Neural cell (in vitro differentiated cells): ENCODE measurements around the gene RDH16.

Source experiments
- SMC3 ChIP-seq: fragments of 450-650 bp; conservative IDR thresholded peaks from 2 replicates; pipeline ENCODE4 v1.6.1; 2014; ENCODE audit warnings: antibody characterized with exemption, mild to moderate bottlenecking, moderate library complexity; ENCODE audit not compliant: poor library complexity
- TF ChIP-seq, protein P1 (sequence below): fragments of 450-650 bp; IDR thresholded peaks from 2 replicates; pipeline ENCODE4 v1.5.1; 2014; ENCODE audit warnings: antibody characterized with exemption, mild to moderate bottlenecking, moderate library complexity; ENCODE audit not compliant: poor library complexity, severe bottlenecking

- TF ChIP-seq SMC3: no peak
- TF ChIP-seq, protein P1, sequence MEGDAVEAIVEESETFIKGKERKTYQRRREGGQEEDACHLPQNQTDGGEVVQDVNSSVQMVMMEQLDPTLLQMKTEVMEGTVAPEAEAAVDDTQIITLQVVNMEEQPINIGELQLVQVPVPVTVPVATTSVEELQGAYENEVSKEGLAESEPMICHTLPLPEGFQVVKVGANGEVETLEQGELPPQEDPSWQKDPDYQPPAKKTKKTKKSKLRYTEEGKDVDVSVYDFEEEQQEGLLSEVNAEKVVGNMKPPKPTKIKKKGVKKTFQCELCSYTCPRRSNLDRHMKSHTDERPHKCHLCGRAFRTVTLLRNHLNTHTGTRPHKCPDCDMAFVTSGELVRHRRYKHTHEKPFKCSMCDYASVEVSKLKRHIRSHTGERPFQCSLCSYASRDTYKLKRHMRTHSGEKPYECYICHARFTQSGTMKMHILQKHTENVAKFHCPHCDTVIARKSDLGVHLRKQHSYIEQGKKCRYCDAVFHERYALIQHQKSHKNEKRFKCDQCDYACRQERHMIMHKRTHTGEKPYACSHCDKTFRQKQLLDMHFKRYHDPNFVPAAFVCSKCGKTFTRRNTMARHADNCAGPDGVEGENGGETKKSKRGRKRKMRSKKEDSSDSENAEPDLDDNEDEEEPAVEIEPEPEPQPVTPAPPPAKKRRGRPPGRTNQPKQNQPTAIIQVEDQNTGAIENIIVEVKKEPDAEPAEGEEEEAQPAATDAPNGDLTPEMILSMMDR: no peak
These were observed 25.9 kb downstream of the RDH16 start for GRCh38 chr12:56931474-56931978.
